T-helper 2 cell treated with Interferon-gamma antibody and Interleukin-4, amounts not matched to agents 5 μg/mL and 100 μg/mL, for 36 hours (primary cell): Measurements from ENCODE around the gene LRRIQ3.

Experiments used
- DNase-seq: peaks from one replicate; pipeline ENCODE4 v3.0.0; 2021; ENCODE audit warnings: low spot score
- H3K27ac Mint-ChIP-seq: one replicate; pipeline ENCODE4 v1.8.0; 2021; ENCODE audit warnings: mild to moderate bottlenecking, mixed read lengths
- H3K27me3 Mint-ChIP-seq: one replicate; pipeline ENCODE4 v1.8.0; 2021; ENCODE audit warnings: low read depth, mixed read lengths
- H3K36me3 Mint-ChIP-seq: one replicate; pipeline ENCODE4 v1.8.0; 2021; ENCODE audit warnings: low read depth, mixed read lengths
- H3K4me1 Mint-ChIP-seq: one replicate; pipeline ENCODE4 v1.8.0; 2021; ENCODE audit warnings: low read depth, mixed read lengths
- H3K4me3 Mint-ChIP-seq: one replicate; pipeline ENCODE4 v1.8.0; 2022; ENCODE audit warnings: mild to moderate bottlenecking, moderate library complexity, mixed read lengths
- H3K9me3 Mint-ChIP-seq: one replicate; pipeline ENCODE4 v1.8.0; 2021; ENCODE audit warnings: mixed read lengths

The LRRIQ3 gene

GRCh38 chr1:74197657-74198552 lies at the start of gene LRRIQ3, which contains the start of gene FPGT:
TSS of gene LRRIQ3 (minus strand) at chr1:74198176. CDS start at chr1:74183684, 14,492 bp downstream.
TSS of gene FPGT (plus strand) at chr1:74198242. CDS start at chr1:74198279, 37 bp downstream.
- DNase-seq, result peak; percentile 93
- Mint-ChIP-seq H3K4me1 (peaks cover 12% of the 10 kb centered on the region), H3K27me3 (peaks cover 8% of the 10 kb centered on the region), H3K27ac (peak within 1 kb of the TSS; percentile 96), H3K4me3 (peak within 1 kb of the TSS; percentile 93), H3K9me3 (no peaks in the 10 kb centered on the region), H3K36me3 (peaks cover 6% of the 10 kb centered on the region)

GRCh38 chr1:74246315-74246714 lies 48.3 kb upstream of the LRRIQ3 start:
- DNase-seq, result no peak
- Mint-ChIP-seq H3K4me1 (no peaks in the 10 kb centered on the region), H3K27me3 (no peaks in the 10 kb centered on the region), H3K4me3 (no peak overlapping the region), H3K27ac (no peak overlapping the region), H3K9me3 (no peaks in the 10 kb centered on the region), H3K36me3 (no peaks in the 10 kb centered on the region)

GRCh38 chr1:74245168-74245772 lies 47.3 kb upstream of the LRRIQ3 start:
- H3K4me3 Mint-ChIP-seq, result no peak overlapping the region
- H3K4me1 Mint-ChIP-seq, result no peaks in the 10 kb centered on the region
- DNase-seq, result no peak
- no peak overlapping the region for H3K27ac Mint-ChIP-seq
- no peaks in the 10 kb centered on the region for H3K27me3 Mint-ChIP-seq
- no peaks in the 10 kb centered on the region for H3K36me3 Mint-ChIP-seq
- no peaks in the 10 kb centered on the region for H3K9me3 Mint-ChIP-seq

GRCh38 chr1:74237787-74238186 lies 39.8 kb upstream of the LRRIQ3 start:
- Mint-ChIP-seq H3K27me3 (no peaks in the 10 kb centered on the region), H3K27ac (no peak overlapping the region), H3K36me3 (no peaks in the 10 kb centered on the region), H3K9me3 (no peaks in the 10 kb centered on the region), H3K4me1 (no peaks in the 10 kb centered on the region), H3K4me3 (no peak overlapping the region)
- DNase-seq, result no peak

- no peak overlapping the region for H3K27ac Mint-ChIP-seq
- no peak overlapping the region for H3K4me3 Mint-ChIP-seq
- no peaks in the 10 kb centered on the region for H3K9me3 Mint-ChIP-seq
- no peak for DNase-seq
- H3K36me3 Mint-ChIP-seq, result no peaks in the 10 kb centered on the region
- no peaks in the 10 kb centered on the region for H3K27me3 Mint-ChIP-seq
- H3K4me1 Mint-ChIP-seq, result no peaks in the 10 kb centered on the region
Measured at GRCh38 chr1:74237035-74237434, 39.1 kb upstream of the LRRIQ3 start.

- Mint-ChIP-seq H3K27ac (no peak overlapping the region), H3K4me1 (no peaks in the 10 kb centered on the region), H3K9me3 (no peaks in the 10 kb centered on the region), H3K27me3 (no peaks in the 10 kb centered on the region), H3K4me3 (no peak overlapping the region), H3K36me3 (no peaks in the 10 kb centered on the region)
- DNase-seq, result no peak
Measured at GRCh38 chr1:74236440-74236839, 38.5 kb upstream of the LRRIQ3 start.

- Mint-ChIP-seq H3K36me3 (no peaks in the 10 kb centered on the region), H3K4me1 (no peaks in the 10 kb centered on the region), H3K27ac (no peak within 1 kb of the TSS), H3K9me3 (no peaks in the 10 kb centered on the region), H3K4me3 (no peak within 1 kb of the TSS), H3K27me3 (no peaks in the 10 kb centered on the region)
- DNase-seq, result no peak
Measured at GRCh38 chr1:74235153-74235552, 37.2 kb upstream of the LRRIQ3 start, which contains the start of gene TNNI3K. TSS of gene TNNI3K (plus strand) at chr1:74235387. CDS start at chr1:74235452, 65 bp downstream.

GRCh38 chr1:74223453-74223852 lies 25.5 kb upstream of the LRRIQ3 start:
- H3K4me3 Mint-ChIP-seq, result no peak overlapping the region
- no peak for DNase-seq
- no peaks in the 10 kb centered on the region for H3K27me3 Mint-ChIP-seq
- no peaks in the 10 kb centered on the region for H3K36me3 Mint-ChIP-seq
- peaks cover 8% of the 10 kb centered on the region for H3K9me3 Mint-ChIP-seq
- H3K27ac Mint-ChIP-seq, result no peak overlapping the region
- no peaks in the 10 kb centered on the region for H3K4me1 Mint-ChIP-seq

GRCh38 chr1:74222701-74223100 lies 24.7 kb upstream of the LRRIQ3 start:
- no peaks in the 10 kb centered on the region for H3K4me1 Mint-ChIP-seq
- no peak overlapping the region for H3K4me3 Mint-ChIP-seq
- no peaks in the 10 kb centered on the region for H3K27me3 Mint-ChIP-seq
- H3K27ac Mint-ChIP-seq, result no peak overlapping the region
- no peak for DNase-seq
- H3K9me3 Mint-ChIP-seq, result peaks cover 8% of the 10 kb centered on the region
- no peaks in the 10 kb centered on the region for H3K36me3 Mint-ChIP-seq

- H3K27me3 Mint-ChIP-seq, result no peaks in the 10 kb centered on the region
- DNase-seq, result no peak
- no peaks in the 10 kb centered on the region for H3K4me1 Mint-ChIP-seq
- H3K36me3 Mint-ChIP-seq, result no peaks in the 10 kb centered on the region
- peaks cover 4% of the 10 kb centered on the region for H3K9me3 Mint-ChIP-seq
- H3K4me3 Mint-ChIP-seq, result no peak overlapping the region
- H3K27ac Mint-ChIP-seq, result no peak overlapping the region
Measured at GRCh38 chr1:74215229-74215628, 17.3 kb upstream of the LRRIQ3 start.

- no peaks in the 10 kb centered on the region for H3K27me3 Mint-ChIP-seq
- H3K4me3 Mint-ChIP-seq, result no peak overlapping the region
- peaks cover 2% of the 10 kb centered on the region for H3K4me1 Mint-ChIP-seq
- peaks cover under 1% of the 10 kb centered on the region for H3K9me3 Mint-ChIP-seq
- H3K27ac Mint-ChIP-seq, result no peak overlapping the region
- H3K36me3 Mint-ChIP-seq, result peaks cover 12% of the 10 kb centered on the region
- DNase-seq, result no peak
Measured at GRCh38 chr1:74205266-74205665, 7.3 kb upstream of the LRRIQ3 start.

GRCh38 chr1:74199504-74199903 lies 1.5 kb upstream of the LRRIQ3 start:
- Mint-ChIP-seq H3K27ac (no peak overlapping the region), H3K9me3 (no peaks in the 10 kb centered on the region), H3K36me3 (peaks cover 8% of the 10 kb centered on the region), H3K27me3 (peaks cover 8% of the 10 kb centered on the region), H3K4me3 (peak overlapping the region; percentile 93), H3K4me1 (peaks cover 12% of the 10 kb centered on the region)
- no peak for DNase-seq

- Mint-ChIP-seq H3K4me1 (peaks cover 12% of the 10 kb centered on the region), H3K4me3 (peak overlapping the region; percentile 93), H3K27me3 (peaks cover 8% of the 10 kb centered on the region), H3K27ac (peak overlapping the region; percentile 96), H3K9me3 (no peaks in the 10 kb centered on the region), H3K36me3 (peaks cover 6% of the 10 kb centered on the region)
- no peak for DNase-seq
Measured at GRCh38 chr1:74197255-74197654, 721 bp downstream of the LRRIQ3 start.

GRCh38 chr1:74195339-74195738 lies 2.6 kb downstream of the LRRIQ3 start:
- H3K27ac Mint-ChIP-seq, result no peak overlapping the region
- no peak for DNase-seq
- peaks cover 8% of the 10 kb centered on the region for H3K27me3 Mint-ChIP-seq
- no peak overlapping the region for H3K4me3 Mint-ChIP-seq
- no peaks in the 10 kb centered on the region for H3K9me3 Mint-ChIP-seq
- H3K36me3 Mint-ChIP-seq, result no peaks in the 10 kb centered on the region
- peaks cover 12% of the 10 kb centered on the region for H3K4me1 Mint-ChIP-seq
